Osteocyte (in vitro differentiated cells): ENCODE measurements around the gene TLE2. TPM values are rescaled to one million over a fixed set of nuclear protein-coding genes. Genes with fewer than 3 reads are reported as not detected.
A peak's percentile ranks its signal among the peaks of the same experiment; 100 is the strongest.
"Not testable (repeated sequence)": the region's sequence is repeated elsewhere in the genome, so short reads cannot be mapped to it uniquely, and the experiment has no call there.

Experiments
- DNase-seq: peaks from one replicate; pipeline ENCODE4 v3.0.0; 2021; ENCODE audit warnings: mixed read lengths; ENCODE audit not compliant: unreplicated experiment; ENCODE audit errors: extremely low spot score
- H3K27ac Mint-ChIP-seq: one replicate; pipeline ENCODE4 v1.8.0; 2021; ENCODE audit warnings: mild to moderate bottlenecking, mixed read lengths; ENCODE audit not compliant: unreplicated experiment
- H3K27me3 Mint-ChIP-seq: one replicate; pipeline ENCODE4 v1.8.0; 2021; ENCODE audit warnings: mixed read lengths; ENCODE audit not compliant: unreplicated experiment
- H3K36me3 Mint-ChIP-seq: one replicate; pipeline ENCODE4 v1.8.0; 2021; ENCODE audit warnings: mixed read lengths; ENCODE audit not compliant: unreplicated experiment
- H3K4me1 Mint-ChIP-seq: one replicate; pipeline ENCODE4 v1.8.0; 2021; ENCODE audit warnings: mixed read lengths; ENCODE audit not compliant: unreplicated experiment
- H3K4me3 Mint-ChIP-seq: one replicate; pipeline ENCODE4 v1.8.0; 2021; ENCODE audit warnings: mild to moderate bottlenecking, moderate library complexity, mixed read lengths; ENCODE audit not compliant: unreplicated experiment
- H3K9me3 Mint-ChIP-seq: one replicate; pipeline ENCODE4 v1.8.0; 2021; ENCODE audit warnings: mixed read lengths; ENCODE audit not compliant: unreplicated experiment
- CTCF ChIP-seq: fragments of 200-600 bp; sonication (generic); IDR thresholded peaks from 2 replicates; pipeline ENCODE4 v1.5.0; 2021; ENCODE audit warnings: antibody characterized with exemption, mild to moderate bottlenecking, moderate library complexity
- total RNA-seq: library from RNA; stranded (reverse); gene quantifications from 2 replicates; pipeline ENCODE4 v1.2.1, GENCODE V29; 2021

The TLE2 gene
- total RNA-seq, 1 donor from 2014 or later = 13.2 TPM

DNA sequence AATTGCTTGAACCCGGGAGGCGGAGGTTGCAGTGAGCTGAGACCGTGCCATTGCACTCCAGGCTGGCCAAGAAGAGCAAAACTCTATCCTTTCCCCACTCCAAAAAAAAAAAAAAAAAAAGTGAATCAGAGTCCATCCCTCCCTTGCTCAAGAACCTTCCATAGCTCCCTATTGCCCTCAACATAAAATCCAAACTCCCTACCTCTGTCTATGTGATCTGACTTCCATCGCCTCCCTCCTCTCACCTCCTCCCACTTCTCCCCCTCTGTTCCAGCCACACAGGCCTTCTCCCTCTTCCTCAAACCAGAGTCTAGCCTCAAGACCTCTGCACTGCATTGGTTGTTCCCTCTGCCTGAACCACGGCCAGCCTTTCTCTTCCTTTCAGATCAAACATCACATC, 10.0 kb upstream of the TLE2 start:
- DNase-seq = no peak
- TF ChIP-seq CTCF = no peak
- H3K4me3 Mint-ChIP-seq = no peak overlapping the region
- peaks cover 19% of the 10 kb centered on the region for H3K4me1 Mint-ChIP-seq
- H3K27ac Mint-ChIP-seq = no peak overlapping the region
- H3K27me3 Mint-ChIP-seq = peaks cover 4% of the 10 kb centered on the region
- no peaks in the 10 kb centered on the region for H3K9me3 Mint-ChIP-seq
- no peaks in the 10 kb centered on the region for H3K36me3 Mint-ChIP-seq

DNA sequence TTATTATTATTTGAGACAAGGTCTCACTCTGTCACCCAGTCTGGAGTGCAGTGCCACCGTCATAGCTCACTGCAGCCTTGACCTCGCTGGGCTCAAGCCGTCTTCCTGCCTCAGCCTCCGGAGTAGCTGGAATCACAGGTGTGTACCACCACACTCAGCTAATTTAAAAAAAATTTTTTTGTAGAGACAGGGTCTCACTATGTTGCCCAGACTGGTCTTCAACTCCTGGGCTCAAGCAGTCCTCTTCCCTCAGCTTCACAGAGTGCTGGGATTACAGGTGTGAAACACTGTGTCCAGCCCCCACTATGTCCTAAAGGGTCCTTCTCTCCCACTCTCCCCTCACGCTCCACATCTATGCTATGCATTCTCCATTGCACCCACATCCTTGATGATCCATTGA, 9.1 kb upstream of the TLE2 start:
- Mint-ChIP-seq H3K4me3 (no peak overlapping the region), H3K27ac (no peak overlapping the region), H3K9me3 (no peaks in the 10 kb centered on the region), H3K36me3 (peaks cover 2% of the 10 kb centered on the region), H3K4me1 (peaks cover 20% of the 10 kb centered on the region), H3K27me3 (peaks cover 7% of the 10 kb centered on the region)
- no peak for TF ChIP-seq CTCF
- DNase-seq = no peak

DNA sequence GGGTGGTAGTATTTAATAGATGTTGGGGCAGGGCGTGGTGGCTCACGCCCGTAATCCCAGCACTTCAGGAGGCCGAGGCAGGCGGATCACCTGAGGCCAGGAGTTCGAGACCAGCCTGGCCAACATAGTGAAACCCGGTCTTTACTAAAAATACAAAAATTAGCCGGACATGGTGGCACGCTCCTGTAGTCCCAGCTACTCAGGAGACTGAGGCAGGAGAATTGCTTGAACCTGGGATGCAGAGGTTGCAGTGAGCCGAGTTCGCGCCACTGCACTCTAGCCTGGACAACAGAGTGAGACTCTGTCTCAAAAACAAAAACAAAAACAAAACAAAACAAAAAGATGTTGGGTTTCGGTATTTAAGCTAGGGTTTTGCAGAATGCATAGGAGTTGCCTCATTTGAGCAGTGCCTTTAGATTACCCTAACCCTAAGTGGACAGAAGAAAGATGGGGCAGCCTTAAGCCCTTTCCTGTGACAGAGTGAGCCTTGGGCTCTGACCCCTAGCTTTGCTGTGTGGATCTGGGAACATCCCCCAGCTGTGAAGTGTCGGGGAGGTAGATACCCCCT, 8.0 kb upstream of the TLE2 start:
- H3K9me3 Mint-ChIP-seq, H3K27ac Mint-ChIP-seq, DNase-seq, H3K36me3 Mint-ChIP-seq: not testable (repeated sequence)
- peaks cover 13% of the 10 kb centered on the region for H3K27me3 Mint-ChIP-seq
- H3K4me3 Mint-ChIP-seq = peak overlapping the region; percentile 86
- peaks cover 20% of the 10 kb centered on the region for H3K4me1 Mint-ChIP-seq

GRCh38 chr19:3036119-3036976, 7.3 kb upstream of the TLE2 start:
- TF ChIP-seq CTCF = peak; percentile 31
- peaks cover 18% of the 10 kb centered on the region for H3K27me3 Mint-ChIP-seq
- peak; percentile 96 for DNase-seq
- peaks cover 20% of the 10 kb centered on the region for H3K4me1 Mint-ChIP-seq
- H3K4me3 Mint-ChIP-seq = peak overlapping the region; percentile 86
- H3K36me3 Mint-ChIP-seq = peaks cover 2% of the 10 kb centered on the region
- no peaks in the 10 kb centered on the region for H3K9me3 Mint-ChIP-seq
- H3K27ac Mint-ChIP-seq = peak overlapping the region; percentile 87

DNA sequence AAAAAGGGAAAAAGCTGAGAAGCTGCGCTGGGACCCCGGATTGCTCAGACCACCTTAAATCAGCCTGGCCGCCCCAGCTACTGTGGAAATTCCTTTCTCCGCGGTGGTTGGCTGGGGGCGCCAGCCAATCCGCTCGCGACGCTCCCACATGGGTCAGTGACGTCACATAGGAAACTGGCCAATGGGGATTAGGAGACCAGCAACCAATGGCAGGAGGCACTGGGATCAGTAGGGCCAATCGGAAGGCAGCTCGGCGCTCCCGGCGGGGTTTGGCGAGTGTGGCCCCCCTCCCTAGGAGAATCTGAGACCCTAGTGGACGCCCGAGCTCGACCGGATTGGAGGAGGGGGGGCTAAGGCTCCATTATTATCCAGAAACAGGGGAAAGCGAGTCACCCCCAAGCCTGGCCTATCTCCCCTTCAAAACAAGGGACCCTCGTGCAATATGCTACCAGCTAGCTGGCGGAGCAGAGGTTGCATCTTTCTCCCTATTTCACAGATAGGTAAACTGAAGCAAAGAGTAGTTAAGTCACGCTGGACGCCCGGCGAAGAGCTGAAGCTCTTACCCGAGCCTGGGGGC, 6.5 kb upstream of the TLE2 start:
- Mint-ChIP-seq H3K27me3 (peaks cover 25% of the 10 kb centered on the region), H3K4me1 (peaks cover 20% of the 10 kb centered on the region), H3K27ac (peak overlapping the region; percentile 87), H3K36me3 (peaks cover 2% of the 10 kb centered on the region), H3K4me3 (peak overlapping the region; percentile 86), H3K9me3 (no peaks in the 10 kb centered on the region)
- peak; percentile 99 for DNase-seq
- no peak for TF ChIP-seq CTCF
